Skeletal muscle cell (primary cell): ENCODE measurements around the gene FBXO45.
A peak's percentile ranks its signal among the peaks of the same experiment; 100 is the strongest.
"Not testable (repeated sequence)": the region's sequence is repeated elsewhere in the genome, so short reads cannot be mapped to it uniquely, and the experiment has no call there.

Source experiments
- DNase-seq: peaks from one replicate; pipeline ENCODE4 v3.0.0-alpha.2; 2010; ENCODE audit warnings: low read depth
- H3K4me3 ChIP-seq: 2 replicates; pipeline ENCODE4 v1.5.1; 2011; ENCODE audit warnings: low read depth, mild to moderate bottlenecking, control low read depth, low read length, moderate library complexity

FBXO45 gene

GRCh38 chr3:196554205-196554604 lies 14.3 kb upstream of the FBXO45 start:
- no peak overlapping the region for H3K4me3 ChIP-seq
- DNase-seq: no peak

DNA sequence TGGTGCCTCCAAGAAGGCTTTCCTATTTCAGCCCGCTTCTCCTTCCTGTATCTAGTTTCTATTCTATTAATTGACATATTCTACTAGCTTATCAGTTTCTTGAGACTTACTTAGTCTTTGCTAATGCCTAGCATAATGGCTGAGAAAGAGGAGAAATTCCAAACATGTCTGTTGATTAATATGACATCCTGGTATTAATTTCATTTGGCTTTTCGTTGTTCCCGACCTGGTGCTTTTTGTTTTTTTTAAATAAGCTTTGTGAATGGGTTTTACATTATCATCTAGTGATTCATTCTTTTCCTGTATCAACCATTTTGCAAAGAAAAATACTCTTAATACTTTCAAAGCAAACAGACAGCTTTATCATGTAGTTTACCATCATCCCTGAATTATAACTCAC lies 13.2 kb upstream of the FBXO45 start:
- DNase-seq: no peak
- no peak overlapping the region for H3K4me3 ChIP-seq

DNA sequence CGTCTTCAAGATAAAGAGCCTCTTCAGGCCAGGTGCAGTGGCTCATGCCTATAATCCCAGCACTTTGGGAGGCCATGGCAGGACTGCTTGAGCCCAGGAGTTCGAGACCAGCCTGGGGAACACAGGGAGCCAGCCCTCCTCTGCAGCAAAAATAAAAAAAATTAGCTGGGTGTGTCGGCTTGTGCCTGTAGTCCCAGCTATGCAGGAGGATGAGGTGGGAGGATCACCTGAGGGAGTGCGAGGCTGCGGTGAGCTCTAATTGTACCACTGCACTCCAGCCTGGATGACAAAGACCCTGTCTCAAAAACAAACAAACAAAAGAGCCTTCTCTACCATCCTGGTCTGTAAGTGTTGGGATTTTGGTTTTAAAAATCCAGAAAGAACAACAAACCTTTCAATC lies 11.2 kb upstream of the FBXO45 start:
- H3K4me3 ChIP-seq: no peak overlapping the region
- no peak for DNase-seq

DNA sequence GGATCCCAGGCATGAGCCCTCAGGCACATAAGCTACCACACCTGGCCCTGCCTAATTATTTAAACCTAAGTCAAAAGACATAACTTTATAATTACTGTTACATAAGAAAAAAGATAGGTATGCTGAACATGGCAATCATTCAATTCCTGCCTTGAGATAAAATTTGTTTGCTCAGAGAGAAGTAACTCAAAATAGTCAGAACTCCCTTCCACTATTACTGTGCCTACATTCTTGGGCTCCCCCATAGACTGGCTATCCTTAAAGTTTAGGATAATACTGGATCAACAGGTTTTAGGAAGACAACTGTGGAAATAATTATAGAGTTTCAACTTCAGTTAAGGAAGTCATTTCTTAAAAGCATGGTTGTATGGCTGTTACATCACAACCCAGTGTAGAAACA lies 10.0 kb upstream of the FBXO45 start:
- H3K4me3 ChIP-seq: no peak overlapping the region
- DNase-seq: no peak

DNA sequence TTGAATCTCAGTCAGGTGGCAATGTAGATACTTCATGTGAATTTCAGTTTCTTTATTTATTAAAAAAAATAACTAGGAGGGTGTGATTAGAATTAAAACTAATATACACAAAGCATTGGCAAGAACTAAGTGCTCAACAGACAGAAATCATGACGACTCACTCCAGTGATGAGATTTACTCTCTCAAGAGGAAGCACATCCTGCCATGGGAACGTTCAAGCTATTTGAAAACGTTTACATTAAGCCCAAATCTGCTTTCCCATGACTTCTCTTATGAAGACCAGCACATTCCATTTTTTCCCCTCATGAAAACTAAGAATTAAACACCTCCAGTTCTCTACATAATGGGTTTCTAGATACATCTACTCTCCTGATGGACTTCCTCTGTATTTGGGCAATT lies 8.6 kb upstream of the FBXO45 start:
- DNase-seq: peak; percentile 15
- H3K4me3 ChIP-seq: no peak overlapping the region

DNA sequence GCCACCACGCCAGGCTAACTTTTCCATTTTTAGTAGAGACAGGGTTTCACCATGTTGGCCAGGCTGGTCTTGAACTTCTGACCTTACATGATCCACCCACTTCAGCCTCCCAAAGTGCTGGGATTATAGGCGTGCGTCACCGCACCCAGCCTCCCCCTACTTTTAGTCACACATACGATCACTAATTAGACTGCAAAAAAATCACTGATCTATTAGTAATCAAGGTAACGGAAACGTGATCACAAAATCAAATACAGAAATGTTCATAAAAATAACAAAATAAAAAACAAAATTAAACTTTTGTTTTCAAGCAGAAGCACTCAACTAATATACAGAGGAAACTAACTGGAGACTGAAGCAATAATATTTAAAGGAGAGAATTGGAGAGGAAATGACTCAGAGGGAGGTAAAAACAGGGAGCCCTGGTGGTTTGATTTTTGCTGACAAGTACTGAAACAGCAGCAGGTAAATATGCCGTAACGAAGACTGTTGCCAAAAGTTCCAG lies 4.7 kb upstream of the FBXO45 start:
- DNase-seq: no peak
- H3K4me3 ChIP-seq: no peak overlapping the region

- DNase-seq: no peak
- H3K4me3 ChIP-seq: peak overlapping the region; percentile 91
Observed at GRCh38 chr3:196569003-196569516, 600 bp downstream of the FBXO45 start.

GRCh38 chr3:196570332-196570731 lies 1.9 kb downstream of the FBXO45 start:
- DNase-seq, H3K4me3 ChIP-seq: not testable (repeated sequence)

DNA sequence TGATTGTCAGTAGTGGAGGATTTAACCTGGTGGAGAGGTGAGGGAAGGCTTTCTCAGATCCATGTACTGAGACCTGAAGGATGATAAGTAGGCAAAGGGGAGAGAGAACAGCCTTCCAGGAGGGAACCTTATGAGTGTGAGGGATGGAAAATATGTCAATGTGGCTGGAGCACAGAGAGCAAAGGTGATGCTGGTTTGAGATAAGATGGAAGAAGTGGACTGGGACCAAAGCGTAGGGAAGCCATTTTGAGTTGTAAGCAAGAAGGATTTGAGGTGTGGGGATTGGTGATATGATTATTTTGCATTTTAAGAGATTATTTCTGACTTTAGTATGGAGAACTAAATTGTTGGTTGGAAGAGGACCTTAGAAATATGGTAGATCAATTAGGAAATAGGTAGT lies 3.9 kb downstream of the FBXO45 start:
- no peak for DNase-seq

DNA sequence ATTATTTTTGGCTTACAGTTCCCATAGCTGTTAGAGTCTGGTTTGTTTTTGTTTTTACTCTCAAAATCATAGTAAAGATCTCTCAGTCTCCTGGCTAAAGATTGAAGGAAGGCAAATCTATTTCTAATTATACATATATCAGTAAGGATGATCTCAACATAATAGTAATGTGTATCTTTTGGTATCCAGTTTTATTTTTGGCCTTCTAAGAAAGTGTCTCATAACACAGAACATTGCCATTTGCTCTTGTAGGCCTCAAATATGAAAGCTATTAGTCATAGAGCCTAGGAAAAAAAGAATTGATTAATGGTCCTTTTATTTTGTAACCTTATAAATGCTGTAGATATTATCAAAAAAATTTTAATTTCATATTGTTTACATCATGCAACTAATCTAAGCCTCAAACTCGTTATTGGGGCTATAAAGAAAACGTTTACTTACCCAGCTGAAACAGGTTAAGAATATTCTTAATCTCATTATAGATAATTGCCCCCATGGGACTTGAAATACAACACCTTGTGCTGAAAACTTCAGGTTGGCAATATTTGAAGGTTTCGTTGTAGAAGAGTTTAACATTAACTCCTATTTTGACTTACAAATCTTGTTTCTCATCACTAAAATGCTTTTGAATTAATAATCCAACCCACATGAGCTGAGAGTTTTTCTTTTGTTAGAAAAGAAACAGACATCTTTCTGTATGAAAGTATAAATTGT lies 16.7 kb downstream of the FBXO45 start:
- no peak overlapping the region for H3K4me3 ChIP-seq
- no peak for DNase-seq

More for the DNA sequence above, 3.9 kb downstream of the FBXO45 start:
- H3K4me3 ChIP-seq: no peak overlapping the region

DNA sequence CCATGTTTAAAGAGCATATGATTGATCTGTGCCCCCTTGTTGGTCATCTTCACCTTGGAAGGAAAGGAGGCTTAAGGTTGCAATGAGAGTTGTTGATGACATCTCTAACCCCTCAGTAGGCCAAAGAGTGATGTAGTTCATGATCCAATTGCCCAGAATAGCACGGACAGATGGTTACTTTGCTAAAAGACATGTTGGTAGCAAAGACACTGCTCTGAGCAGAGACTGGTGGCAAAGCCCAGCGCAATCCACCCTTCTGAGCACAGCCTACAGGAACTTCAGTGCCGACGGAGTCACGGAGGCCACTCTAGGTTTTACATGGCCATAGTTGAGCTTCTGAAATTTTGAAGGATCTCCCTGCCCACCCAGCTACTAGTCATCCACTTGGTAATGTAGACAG lies 21.8 kb downstream of the FBXO45 start:
- DNase-seq: no peak
- H3K4me3 ChIP-seq: no peak overlapping the region

- no peak for DNase-seq
Observed at GRCh38 chr3:196596355-196596754, 27.9 kb downstream of the FBXO45 start.

GRCh38 chr3:196597971-196598733 lies 29.7 kb downstream of the FBXO45 start:
- H3K4me3 ChIP-seq, DNase-seq: not testable (repeated sequence)

More at GRCh38 chr3:196596355-196596754, 27.9 kb downstream of the FBXO45 start:
- no peak overlapping the region for H3K4me3 ChIP-seq

- DNase-seq: no peak
- no peak overlapping the region for H3K4me3 ChIP-seq
Observed at GRCh38 chr3:196599734-196600128, 31.3 kb downstream of the FBXO45 start.

GRCh38 chr3:196600359-196600758 lies 31.9 kb downstream of the FBXO45 start:
- DNase-seq: no peak
- H3K4me3 ChIP-seq: no peak overlapping the region

DNA sequence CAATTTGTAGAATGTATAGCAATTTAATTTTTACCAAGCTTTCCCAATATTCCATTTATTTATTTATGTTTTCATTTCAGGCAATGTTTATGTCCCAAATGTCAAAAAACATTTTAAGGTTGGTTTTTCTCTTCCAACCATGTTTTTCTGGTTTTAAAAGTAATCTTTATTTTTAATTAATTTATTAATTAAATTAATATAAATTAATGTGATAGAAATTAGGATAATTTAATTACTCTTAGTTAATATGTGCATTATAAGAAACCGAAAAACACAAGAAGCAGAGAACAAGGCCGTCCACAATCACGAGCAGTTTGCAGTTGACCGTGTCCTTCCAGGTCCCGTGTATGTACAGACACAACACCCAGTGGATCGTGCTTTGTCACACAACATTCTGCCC lies 34.2 kb downstream of the FBXO45 start:
- DNase-seq: no peak
- no peak overlapping the region for H3K4me3 ChIP-seq

DNA sequence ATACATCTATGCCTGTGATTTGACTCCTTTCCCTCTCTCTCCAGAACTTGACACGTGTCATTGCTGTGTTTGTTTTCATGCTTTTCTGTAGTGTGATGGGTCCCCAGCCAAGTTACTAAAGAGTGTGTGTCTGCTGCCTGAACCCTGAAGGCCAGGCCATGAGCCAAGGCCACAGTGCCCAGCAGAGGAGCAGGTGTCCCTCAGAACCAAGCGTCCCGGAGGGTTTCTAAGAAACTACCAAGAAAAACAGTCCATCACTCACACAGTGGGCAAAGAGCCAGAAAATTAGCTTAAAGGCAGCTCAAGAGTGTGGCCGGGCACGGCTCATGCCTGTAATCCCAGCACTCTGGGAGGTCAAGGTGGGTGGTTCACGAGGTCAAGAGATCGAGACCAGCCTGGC lies 35.2 kb downstream of the FBXO45 start:
- no peak for DNase-seq
- no peak overlapping the region for H3K4me3 ChIP-seq

- no peak overlapping the region for H3K4me3 ChIP-seq
- no peak for DNase-seq
Observed at GRCh38 chr3:196604548-196604947, 36.1 kb downstream of the FBXO45 start.

DNA sequence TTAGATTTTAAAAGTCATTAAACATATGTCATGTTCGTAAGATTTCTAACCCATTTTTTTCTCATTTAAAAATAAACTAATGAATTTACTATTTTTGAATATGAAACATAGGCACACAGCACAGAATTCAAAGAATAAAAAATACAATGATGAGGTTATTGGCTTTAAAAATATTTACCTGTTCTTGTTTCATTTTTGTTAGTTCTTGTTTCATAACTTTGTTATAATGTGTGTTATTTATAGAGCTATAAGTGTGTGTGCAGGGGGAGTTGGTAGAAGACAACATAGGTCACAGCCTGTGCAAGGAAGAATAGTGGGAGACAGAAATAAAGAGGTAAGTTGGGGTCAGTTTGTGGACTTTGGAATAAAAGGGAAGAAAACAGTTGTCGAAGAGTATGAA lies 40.2 kb downstream of the FBXO45 start:
- DNase-seq: no peak
- H3K4me3 ChIP-seq: no peak overlapping the region

DNA sequence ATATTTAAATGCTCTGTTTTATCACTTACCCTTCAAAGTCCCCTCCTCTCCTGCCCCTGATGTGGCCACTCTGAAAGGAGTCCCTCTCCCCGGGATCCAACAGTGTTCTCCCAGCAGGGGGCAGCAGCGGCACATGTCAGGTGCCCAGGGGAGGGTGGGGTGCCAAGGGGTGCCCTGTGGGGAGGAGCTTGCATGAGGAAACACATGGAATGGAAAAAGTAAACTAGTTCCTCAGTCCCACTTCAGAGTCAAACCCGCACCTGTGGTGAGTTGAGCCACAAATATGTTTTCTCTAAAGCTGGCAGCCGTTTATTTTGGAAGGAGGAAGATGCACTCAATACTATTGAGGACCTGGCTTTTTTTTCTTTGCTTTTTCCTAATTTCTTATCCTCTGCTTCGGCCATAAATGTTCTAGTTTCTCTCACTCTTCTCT lies 40.9 kb downstream of the FBXO45 start:
- no peak for DNase-seq
- no peak overlapping the region for H3K4me3 ChIP-seq
